HepG2 (cell line): ENCODE data around the gene GH2.

Experiments used
- MIER2 ChIP-seq: IDR thresholded peaks from 2 replicates; pipeline ENCODE4 v1.6.1; 2016; ENCODE audit warnings: missing biosample characterization, missing genetic modification reagents
- SIN3A ChIP-seq: IDR thresholded peaks from 2 replicates; pipeline ENCODE4 v1.6.1; 2011; ENCODE audit warnings: low read depth, mild to moderate bottlenecking, control low read depth, low read length, borderline replicate concordance
- TF ChIP-seq, protein P1 (sequence below): sonication (generic); formaldehyde crosslinking; IDR thresholded peaks from 2 replicates; pipeline ENCODE4 v1.8.1; 2023; ENCODE audit warnings: mild to moderate bottlenecking, missing genetic modification reagents, borderline replicate concordance

DNA sequence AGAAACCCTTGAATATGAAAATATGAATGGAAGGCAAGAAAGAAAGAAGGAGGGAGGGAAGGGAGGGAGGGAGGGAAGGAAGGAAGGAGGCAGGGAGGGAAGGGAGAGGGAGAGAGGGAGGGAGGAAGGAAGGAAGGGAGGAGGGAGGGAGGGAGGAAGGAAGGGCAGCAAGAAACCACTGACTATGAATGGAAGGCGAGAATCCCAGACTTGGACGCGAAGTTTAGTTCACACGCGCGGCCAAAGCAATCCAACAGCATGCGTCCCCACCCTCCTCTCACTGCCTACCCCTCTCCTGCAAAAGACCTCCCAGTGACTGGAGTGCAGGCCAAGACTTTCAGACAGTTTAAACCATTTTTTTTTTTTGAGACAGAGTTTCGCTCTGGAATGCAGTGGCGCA lies 31.3 kb downstream of the GH2 start:
- TF ChIP-seq SIN3A (no peak), MIER2 (no peak)
- TF ChIP-seq, protein P1, sequence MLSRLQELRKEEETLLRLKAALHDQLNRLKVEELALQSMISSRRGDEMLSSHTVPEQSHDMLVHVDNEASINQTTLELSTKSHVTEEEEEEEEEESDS (CRISPR knock-in tag), result no peak
